Loucy (cell line): ENCODE data around the gene CIAPIN1.

ENCODE experiments used
- H2AFZ ChIP-seq: fragments of 200-600 bp; sonication (generic); 2 replicates; pipeline ENCODE4 v1.6.0; 2016; ENCODE audit warnings: antibody characterized with exemption, mild to moderate bottlenecking, low read length, moderate library complexity
- H3F3A ChIP-seq: fragments of 200-600 bp; 2 replicates; pipeline ENCODE4 v1.6.0; 2016; ENCODE audit warnings: antibody characterized with exemption, low read depth, mild to moderate bottlenecking
- H3K27me3 ChIP-seq: fragments of 200-600 bp; sonication (generic); 2 replicates; pipeline ENCODE4 v1.6.1; 2014; ENCODE audit warnings: low read length, mild to moderate bottlenecking; ENCODE audit not compliant: insufficient read depth, poor library complexity, severe bottlenecking
- H3K36me3 ChIP-seq: fragments of 200-600 bp; sonication (generic); 2 replicates; pipeline ENCODE4 v1.6.1; 2016; ENCODE audit warnings: low read length; ENCODE audit not compliant: insufficient read depth
- H3K4me1 ChIP-seq: fragments of 200-600 bp; sonication (generic); 2 replicates; pipeline ENCODE4 v1.5.1; 2014; ENCODE audit warnings: low read length, mild to moderate bottlenecking; ENCODE audit not compliant: insufficient read depth, poor library complexity, severe bottlenecking
- H3K4me2 ChIP-seq: fragments of 200-600 bp; sonication (generic); 2 replicates; pipeline ENCODE4 v1.6.0; 2014; ENCODE audit warnings: antibody characterized with exemption, low read length, low read depth, mild to moderate bottlenecking; ENCODE audit not compliant: poor library complexity, severe bottlenecking
- H3K4me3 ChIP-seq: fragments of 200-600 bp; sonication (generic); 2 replicates; pipeline ENCODE4 v1.5.1; 2014; ENCODE audit warnings: low read length, mild to moderate bottlenecking, mixed read lengths; ENCODE audit not compliant: poor library complexity, severe bottlenecking
- H3K79me2 ChIP-seq: fragments of 200-600 bp; sonication (generic); 2 replicates; pipeline ENCODE4 v1.6.1; 2014; ENCODE audit warnings: low read length; ENCODE audit not compliant: insufficient read depth
- H3K9ac ChIP-seq: fragments of 200-600 bp; sonication (generic); 2 replicates; pipeline ENCODE4 v1.6.0; 2014; ENCODE audit warnings: mild to moderate bottlenecking, low read depth, low read length, moderate library complexity; ENCODE audit not compliant: poor library complexity, severe bottlenecking
- H3K9me2 ChIP-seq: fragments of 200-600 bp; sonication (generic); replicated peaks from 2 replicates; pipeline ENCODE4 v1.6.1; 2016; ENCODE audit warnings: low read depth, low read length, mixed read lengths
- H3K9me3 ChIP-seq: fragments of 200-600 bp; sonication (generic); 2 replicates; pipeline ENCODE4 v1.6.1; 2014; ENCODE audit warnings: mild to moderate bottlenecking, antibody characterized with exemption, low read length, low read depth; ENCODE audit not compliant: insufficient read depth
- H4K20me1 ChIP-seq: fragments of 200-600 bp; sonication (generic); 2 replicates; pipeline ENCODE4 v1.6.0; 2014; ENCODE audit warnings: antibody characterized with exemption, low read length, mild to moderate bottlenecking; ENCODE audit not compliant: insufficient read depth, poor library complexity, severe bottlenecking
- EZH2phosphoT487 ChIP-seq: fragments of 200-600 bp; IDR thresholded peaks from 2 replicates; pipeline ENCODE4 v1.6.1; 2018; ENCODE audit warnings: antibody characterized with exemption, mild to moderate bottlenecking, moderate library complexity, borderline replicate concordance
- TF ChIP-seq, protein P1 (sequence below): fragments of 200-600 bp; sonication (generic); conservative IDR thresholded peaks from 2 replicates; pipeline ENCODE4 v1.5.1; 2014; ENCODE audit warnings: mild to moderate bottlenecking, antibody characterized with exemption, low read length

Gene CIAPIN1

DNA sequence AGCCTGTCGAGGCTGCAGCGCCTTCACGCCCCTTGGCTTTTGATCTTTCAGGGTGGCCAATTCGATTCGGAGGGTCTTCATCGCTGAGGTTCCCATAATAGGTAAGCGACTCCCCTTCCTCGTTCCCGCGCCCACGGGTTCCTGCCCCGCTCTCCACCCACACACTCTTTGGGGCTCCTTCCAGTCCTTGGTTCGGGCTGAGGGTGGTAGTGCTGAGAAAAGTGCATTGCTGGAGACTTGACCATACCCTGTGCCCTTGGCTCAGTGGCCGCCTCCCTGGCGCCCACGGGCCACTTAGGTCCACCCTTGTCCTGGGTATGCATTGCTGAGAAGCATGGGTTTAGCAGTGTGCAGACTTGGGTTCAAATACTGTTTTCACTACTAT, 15.8 kb upstream of the CIAPIN1 start:
- H3K9ac ChIP-seq, result peak overlapping the region; percentile 84
- H3K79me2 ChIP-seq, result peaks cover 39% of the 10 kb centered on the region
- no peak for TF ChIP-seq EZH2phosphoT487
- TF ChIP-seq, protein P1, sequence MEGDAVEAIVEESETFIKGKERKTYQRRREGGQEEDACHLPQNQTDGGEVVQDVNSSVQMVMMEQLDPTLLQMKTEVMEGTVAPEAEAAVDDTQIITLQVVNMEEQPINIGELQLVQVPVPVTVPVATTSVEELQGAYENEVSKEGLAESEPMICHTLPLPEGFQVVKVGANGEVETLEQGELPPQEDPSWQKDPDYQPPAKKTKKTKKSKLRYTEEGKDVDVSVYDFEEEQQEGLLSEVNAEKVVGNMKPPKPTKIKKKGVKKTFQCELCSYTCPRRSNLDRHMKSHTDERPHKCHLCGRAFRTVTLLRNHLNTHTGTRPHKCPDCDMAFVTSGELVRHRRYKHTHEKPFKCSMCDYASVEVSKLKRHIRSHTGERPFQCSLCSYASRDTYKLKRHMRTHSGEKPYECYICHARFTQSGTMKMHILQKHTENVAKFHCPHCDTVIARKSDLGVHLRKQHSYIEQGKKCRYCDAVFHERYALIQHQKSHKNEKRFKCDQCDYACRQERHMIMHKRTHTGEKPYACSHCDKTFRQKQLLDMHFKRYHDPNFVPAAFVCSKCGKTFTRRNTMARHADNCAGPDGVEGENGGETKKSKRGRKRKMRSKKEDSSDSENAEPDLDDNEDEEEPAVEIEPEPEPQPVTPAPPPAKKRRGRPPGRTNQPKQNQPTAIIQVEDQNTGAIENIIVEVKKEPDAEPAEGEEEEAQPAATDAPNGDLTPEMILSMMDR, result no peak
- H2AFZ ChIP-seq, result no peak overlapping the region
- no peaks in the 10 kb centered on the region for H3K9me2 ChIP-seq
- peaks cover 15% of the 10 kb centered on the region for H3K4me1 ChIP-seq
- peak overlapping the region; percentile 94 for H3K4me3 ChIP-seq
- no peaks in the 10 kb centered on the region for H3F3A ChIP-seq
- H3K4me2 ChIP-seq, result peak overlapping the region; percentile 86
- peaks cover 22% of the 10 kb centered on the region; the same call in 1 of the 2 replicates for H3K36me3 ChIP-seq
- peaks cover 32% of the 10 kb centered on the region for H4K20me1 ChIP-seq
- no peaks in the 10 kb centered on the region for H3K9me3 ChIP-seq
- H3K27me3 ChIP-seq, result no peaks in the 10 kb centered on the region

DNA sequence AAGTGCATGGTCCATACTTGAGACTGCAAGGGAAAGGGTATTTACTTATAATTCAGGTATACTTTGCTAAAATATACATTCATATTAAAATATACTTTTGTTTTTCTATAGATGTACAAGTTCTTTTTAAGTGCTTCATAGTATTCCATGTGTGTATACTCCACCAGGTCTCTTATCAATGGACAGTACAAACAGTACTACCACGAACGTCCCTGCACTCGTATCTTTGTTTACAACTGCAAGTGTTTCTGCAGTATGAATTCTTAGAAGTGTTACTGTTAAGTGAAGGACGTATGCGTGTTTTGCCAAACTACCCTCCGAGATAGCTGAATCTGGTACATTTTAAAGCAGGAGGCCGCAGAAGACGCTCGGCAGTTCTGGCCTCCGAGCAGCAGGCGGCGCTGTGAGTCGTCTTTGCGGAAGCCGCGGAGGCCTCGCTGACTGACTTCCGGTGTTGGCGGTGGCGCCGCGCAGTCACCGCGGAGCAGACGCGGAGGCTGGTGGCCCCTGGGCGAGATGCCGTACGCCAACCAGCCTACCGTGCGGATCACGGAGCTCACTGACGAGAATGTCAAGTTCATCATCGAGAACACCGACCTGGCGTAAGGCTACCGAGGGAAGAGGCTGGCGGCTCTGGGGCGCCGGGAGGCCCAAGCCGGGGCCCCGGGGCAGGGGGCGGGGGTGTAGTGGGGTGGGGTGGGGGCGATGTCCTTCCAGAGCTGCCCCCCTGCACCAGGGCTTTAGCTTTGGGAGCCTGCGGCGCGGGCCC, 15.2 kb upstream of the CIAPIN1 start, which contains the start of gene POLR2C:
TSS of gene POLR2C (plus strand) at position 471 of the 769 bp plus-strand sequence. CDS start at position 517, 46 bp downstream.
- peak within 1 kb of the TSS; percentile 86 for H3K4me2 ChIP-seq
- H3K9me2 ChIP-seq, result no peaks in the 10 kb centered on the region
- peaks cover 39% of the 10 kb centered on the region for H3K79me2 ChIP-seq
- H3K9ac ChIP-seq, result peak within 1 kb of the TSS; percentile 84
- H3K36me3 ChIP-seq, result peaks cover 26% of the 10 kb centered on the region; the same call in 1 of the 2 replicates
- H3F3A ChIP-seq, result no peaks in the 10 kb centered on the region
- peaks cover 15% of the 10 kb centered on the region for H3K4me1 ChIP-seq
- no peaks in the 10 kb centered on the region for H3K9me3 ChIP-seq
- no peaks in the 10 kb centered on the region for H3K27me3 ChIP-seq
- H4K20me1 ChIP-seq, result peaks cover 32% of the 10 kb centered on the region
- peak within 1 kb of the TSS; percentile 94 for H3K4me3 ChIP-seq
- no peak within 1 kb of the TSS for H2AFZ ChIP-seq
- TF ChIP-seq, protein P1, result peak; percentile 85
- no peak for TF ChIP-seq EZH2phosphoT487

DNA sequence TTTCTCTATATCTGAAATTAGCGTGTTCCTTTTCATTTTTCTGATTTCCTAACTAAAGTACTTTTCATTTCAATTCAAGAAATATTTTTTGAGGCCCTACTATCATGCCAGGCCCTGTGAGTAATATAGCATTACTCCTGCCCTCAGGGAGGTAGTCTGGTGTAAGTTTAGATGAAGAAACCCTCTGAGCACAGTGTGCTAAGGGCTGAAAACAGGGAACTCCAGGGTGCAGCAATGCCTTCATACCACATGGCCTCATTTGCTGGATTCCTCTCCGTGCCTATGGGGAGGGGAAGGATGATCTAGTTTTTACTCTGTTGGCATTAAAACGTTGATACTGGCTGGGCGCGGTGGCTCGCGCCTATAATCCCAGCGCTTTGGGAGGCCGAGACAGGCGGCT, 4.8 kb upstream of the CIAPIN1 start:
- H3K27me3 ChIP-seq, result no peaks in the 10 kb centered on the region
- H3K79me2 ChIP-seq, result peaks cover 24% of the 10 kb centered on the region
- no peaks in the 10 kb centered on the region for H4K20me1 ChIP-seq
- no peak overlapping the region for H2AFZ ChIP-seq
- TF ChIP-seq EZH2phosphoT487, result no peak
- TF ChIP-seq, protein P1, result no peak
- no peak overlapping the region for H3K4me2 ChIP-seq
- H3K4me1 ChIP-seq, result peaks cover 15% of the 10 kb centered on the region
- H3K36me3 ChIP-seq, result peaks cover 18% of the 10 kb centered on the region; the same call in 1 of the 2 replicates
- H3F3A ChIP-seq, result no peaks in the 10 kb centered on the region
- H3K4me3 ChIP-seq, result no peak overlapping the region
- no peaks in the 10 kb centered on the region for H3K9me2 ChIP-seq
- H3K9me3 ChIP-seq, result no peaks in the 10 kb centered on the region
- no peak overlapping the region for H3K9ac ChIP-seq
